Fibroblast of the aortic adventitia (primary cell): ENCODE data around the gene TEAD1. TPM values are rescaled to one million over a fixed set of nuclear protein-coding genes. Genes with fewer than 3 reads are reported as not detected.

Source experiments
- DNase-seq: peaks from one replicate; pipeline ENCODE4 v3.0.0-alpha.2; 2010; ENCODE audit warnings: low read depth
- H3K4me3 ChIP-seq: 2 replicates; pipeline ENCODE4 v1.5.1; 2011; ENCODE audit warnings: low read depth, mild to moderate bottlenecking, control low read depth, low read length, moderate library complexity
- total RNA-seq: library from RNA; depleted of rRNA; stranded (reverse); fragments of >200 nt; gene quantifications from 2 replicates; pipeline ENCODE4 v1.2.3, GENCODE V29; 2012; ENCODE audit warnings: low replicate concordance
- TF ChIP-seq, protein P1 (sequence below): IDR thresholded peaks from 2 replicates; pipeline ENCODE4 v1.5.1; 2011; ENCODE audit warnings: mild to moderate bottlenecking, low read length, control low read depth, inconsistent platforms; ENCODE audit not compliant: insufficient read depth

The TEAD1 gene
- total RNA-seq, 1 donor, result 117 TPM

DNA sequence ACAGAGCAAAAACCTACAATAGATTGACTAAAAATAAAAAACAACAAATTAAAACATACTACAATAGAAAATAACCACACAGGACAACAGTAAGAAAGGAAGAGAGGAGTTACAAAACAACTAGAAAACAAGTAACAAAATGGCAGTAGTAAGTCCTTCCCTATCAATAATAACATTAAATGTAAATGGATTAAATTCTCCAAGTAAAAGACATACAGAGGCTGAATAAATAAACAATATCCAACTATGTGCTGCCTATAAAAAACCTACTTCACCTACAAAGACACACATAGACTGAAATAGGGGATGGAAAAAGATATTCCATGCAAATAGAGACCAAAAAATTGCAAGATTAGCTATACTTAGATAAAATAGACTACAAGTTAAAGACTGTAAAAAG lies 277.9 kb downstream of the TEAD1 start:
- TF ChIP-seq, protein P1, sequence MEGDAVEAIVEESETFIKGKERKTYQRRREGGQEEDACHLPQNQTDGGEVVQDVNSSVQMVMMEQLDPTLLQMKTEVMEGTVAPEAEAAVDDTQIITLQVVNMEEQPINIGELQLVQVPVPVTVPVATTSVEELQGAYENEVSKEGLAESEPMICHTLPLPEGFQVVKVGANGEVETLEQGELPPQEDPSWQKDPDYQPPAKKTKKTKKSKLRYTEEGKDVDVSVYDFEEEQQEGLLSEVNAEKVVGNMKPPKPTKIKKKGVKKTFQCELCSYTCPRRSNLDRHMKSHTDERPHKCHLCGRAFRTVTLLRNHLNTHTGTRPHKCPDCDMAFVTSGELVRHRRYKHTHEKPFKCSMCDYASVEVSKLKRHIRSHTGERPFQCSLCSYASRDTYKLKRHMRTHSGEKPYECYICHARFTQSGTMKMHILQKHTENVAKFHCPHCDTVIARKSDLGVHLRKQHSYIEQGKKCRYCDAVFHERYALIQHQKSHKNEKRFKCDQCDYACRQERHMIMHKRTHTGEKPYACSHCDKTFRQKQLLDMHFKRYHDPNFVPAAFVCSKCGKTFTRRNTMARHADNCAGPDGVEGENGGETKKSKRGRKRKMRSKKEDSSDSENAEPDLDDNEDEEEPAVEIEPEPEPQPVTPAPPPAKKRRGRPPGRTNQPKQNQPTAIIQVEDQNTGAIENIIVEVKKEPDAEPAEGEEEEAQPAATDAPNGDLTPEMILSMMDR, result no peak
- H3K4me3 ChIP-seq, result no peak overlapping the region
- DNase-seq, result no peak

DNA sequence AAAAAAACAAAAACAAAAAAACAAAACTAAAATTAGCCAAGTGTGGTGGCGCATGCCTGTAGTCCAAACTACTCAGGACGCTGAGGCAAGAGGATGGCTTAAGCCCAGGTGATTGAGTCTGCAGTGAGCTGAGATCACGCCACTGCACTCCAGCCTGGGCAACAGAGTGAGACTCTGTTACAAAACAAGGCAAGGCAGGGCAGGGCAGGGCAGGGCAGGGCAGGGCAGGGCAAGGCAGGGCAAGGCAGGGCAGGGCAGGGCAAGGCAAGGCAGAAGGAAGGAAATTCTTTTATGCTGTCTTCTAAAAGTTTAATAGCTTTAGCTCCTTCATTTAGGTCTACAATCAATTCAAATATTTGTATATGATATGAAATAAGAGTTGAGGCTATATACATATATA lies 284.8 kb downstream of the TEAD1 start:
- DNase-seq, result no peak
- H3K4me3 ChIP-seq, result no peak overlapping the region
- TF ChIP-seq, protein P1, result no peak

DNA sequence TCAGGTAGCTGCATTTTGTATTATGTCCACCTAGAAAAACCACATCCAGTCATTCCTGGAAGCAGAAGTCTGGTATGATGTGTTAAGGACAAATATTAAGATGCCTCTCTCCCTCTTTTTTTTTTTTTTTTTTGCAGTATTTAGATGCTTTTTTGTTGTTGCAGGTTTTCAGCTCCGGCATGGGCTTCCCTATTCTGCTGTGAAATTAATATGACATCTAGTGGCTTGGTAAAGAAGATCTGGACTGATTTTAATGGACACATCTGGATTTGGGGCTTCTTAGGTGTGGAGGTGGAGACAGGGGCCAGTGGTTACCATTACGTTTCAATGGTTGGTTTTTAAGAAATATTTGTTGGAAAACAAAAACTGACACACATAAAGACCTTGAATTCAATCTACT lies 287.4 kb downstream of the TEAD1 start:
- peak; percentile 46 for DNase-seq
- TF ChIP-seq, protein P1, result peak; percentile 21
- no peak overlapping the region for H3K4me3 ChIP-seq

DNA sequence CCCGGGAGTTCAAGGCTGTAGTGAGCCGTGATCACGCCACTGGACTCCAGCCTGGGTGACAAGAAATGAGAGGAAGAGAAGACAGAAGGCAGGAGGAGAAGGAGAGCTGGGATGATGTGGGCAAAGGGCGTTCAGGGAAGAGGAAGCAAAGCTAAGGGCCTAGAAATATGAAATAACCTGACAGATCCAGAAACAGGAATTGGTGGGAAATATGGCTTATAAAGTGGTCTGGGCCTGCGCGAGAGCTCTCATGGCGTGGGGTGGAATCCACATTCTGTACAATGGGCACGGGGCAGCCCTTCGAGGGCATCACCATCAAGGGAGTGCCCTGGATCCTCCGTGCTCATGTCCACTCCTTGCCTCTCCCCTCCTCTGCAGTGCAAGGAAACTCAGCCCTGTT lies 288.1 kb downstream of the TEAD1 start:
- no peak overlapping the region for H3K4me3 ChIP-seq
- TF ChIP-seq, protein P1, result no peak

DNA sequence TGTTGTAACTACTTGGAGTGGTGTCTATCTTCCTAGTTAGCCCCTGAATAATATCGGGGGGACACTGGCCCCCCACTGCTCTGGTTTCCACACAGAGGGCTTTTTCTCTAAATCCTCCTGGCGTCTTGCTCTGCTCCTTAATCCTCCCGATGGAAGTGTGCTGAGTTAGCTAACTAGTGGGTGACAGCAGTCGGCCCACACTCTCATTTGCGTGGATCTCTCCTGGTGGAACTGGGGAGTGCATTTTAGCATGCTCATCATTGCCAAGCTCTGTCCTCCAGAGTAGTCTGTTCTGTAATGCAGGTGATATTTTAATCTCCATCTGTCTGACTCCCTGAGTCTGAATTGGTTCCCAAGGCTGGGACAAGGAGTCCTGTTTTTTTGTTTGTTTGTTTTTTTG lies 288.8 kb downstream of the TEAD1 start:
- DNase-seq, result no peak
- TF ChIP-seq, protein P1, result no peak
- no peak overlapping the region for H3K4me3 ChIP-seq

More for the DNA sequence above, 288.1 kb downstream of the TEAD1 start:
- no peak for DNase-seq

DNA sequence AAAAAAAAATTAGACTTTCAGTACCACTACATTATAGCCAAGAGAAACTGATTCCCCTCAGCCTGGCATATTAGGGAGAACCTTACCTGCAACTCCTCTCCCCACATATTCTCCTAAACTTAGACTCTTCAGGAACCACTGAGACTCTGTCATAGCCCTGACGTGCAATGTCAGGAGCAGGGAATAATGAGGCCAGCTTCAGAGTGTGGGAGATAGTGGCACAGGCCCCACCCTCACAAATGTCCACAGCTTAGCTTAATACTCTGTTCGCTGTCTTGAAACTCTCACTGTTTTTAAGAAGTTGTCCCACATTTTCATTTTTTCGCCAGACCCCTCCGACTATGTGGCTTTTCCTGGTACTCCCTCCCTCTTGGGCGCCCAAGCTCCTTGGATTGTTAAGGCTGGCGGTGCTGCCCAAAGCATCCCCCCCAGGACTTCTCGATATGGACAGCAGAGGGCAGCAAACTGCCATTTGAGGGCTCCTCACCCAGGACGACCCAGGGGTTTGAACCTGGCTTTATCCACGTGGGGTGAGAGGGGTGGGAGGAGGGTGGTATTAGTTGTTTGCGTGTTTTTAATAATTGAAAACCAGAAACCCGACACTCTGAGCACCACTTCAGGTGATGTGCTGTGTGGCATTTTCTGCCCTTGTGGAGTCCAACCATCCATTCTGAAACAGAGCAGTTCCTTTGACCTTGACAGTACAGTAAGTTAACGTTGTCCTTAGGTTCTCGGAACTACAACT lies 289.7 kb downstream of the TEAD1 start:
- no peak overlapping the region for H3K4me3 ChIP-seq
- peak; percentile 69 for DNase-seq
- TF ChIP-seq, protein P1, result peak; percentile 92

DNA sequence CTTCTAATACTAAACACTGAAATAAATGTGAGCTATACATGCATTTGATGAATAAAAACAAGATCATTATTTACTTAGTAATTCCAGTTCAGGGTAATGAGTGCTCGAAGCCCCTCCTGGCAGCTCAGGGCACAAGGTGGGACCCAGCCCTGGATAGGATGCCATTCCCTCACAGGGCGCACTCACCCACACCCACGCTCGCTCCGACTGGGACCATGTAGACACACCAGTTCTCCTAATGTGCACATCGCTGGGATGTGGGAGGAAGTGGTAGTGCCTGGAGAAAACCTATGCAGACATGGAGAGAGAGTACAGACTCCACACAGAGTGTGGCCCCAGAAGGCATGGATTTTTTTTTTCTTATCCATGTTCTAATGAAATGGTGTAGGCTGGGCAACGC lies 290.4 kb downstream of the TEAD1 start:
- TF ChIP-seq, protein P1, result no peak
- H3K4me3 ChIP-seq, result no peak overlapping the region
- no peak for DNase-seq
